T-helper 22 cell (primary cell): Measurements from ENCODE around the gene CDPF1.
"Not testable (repeated sequence)": the region's sequence is repeated elsewhere in the genome, so short reads cannot be mapped to it uniquely, and the experiment has no call there.

ENCODE experiments used
- DNase-seq: peaks from one replicate; pipeline ENCODE4 v3.0.0-alpha.2; 2020; ENCODE audit warnings: low read depth

The CDPF1 gene

GRCh38 chr22:46224898-46225290, 25.2 kb downstream of the CDPF1 start:
- DNase-seq, result no peak

DNA sequence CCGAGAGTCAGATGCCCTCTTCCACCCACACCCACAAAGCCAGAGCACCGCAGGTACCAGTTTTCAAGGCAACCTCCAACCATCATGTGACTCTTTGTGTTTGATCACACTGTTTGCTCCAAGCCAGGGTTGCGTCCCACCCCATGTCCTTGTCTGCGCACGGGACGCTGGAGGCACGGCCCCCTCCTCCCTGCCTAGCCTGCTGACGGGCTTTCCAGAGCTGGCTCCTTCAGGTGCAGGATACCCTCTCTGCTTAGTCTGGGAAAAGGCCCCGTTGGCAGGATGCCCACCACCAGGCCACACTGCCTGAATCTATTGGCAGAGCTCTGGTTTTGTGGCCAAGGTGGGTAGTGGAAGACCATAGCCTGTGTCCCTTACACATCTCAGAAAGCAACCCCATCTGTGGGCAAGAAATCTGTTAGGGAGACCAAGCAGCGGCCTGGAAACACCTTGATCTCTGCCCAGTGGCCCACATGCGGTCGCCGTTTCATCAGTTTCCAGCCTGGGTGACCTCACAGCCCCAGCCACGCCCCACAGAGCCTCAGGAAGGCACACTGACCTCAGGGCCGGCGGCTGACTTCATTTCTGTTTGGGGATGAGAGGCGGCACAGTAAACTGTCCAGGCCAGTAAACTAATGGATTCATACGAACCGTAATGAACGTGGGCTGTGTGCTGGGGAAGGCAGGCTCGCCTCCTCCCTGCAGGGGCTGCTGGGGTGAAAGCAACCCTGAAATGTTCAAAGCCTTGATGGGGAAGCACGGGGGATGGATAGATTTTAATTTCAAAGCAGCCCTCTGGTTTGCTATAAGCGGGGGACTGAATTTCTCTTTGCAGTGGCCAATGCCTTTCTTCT, 25.8 kb downstream of the CDPF1 start:
- no peak for DNase-seq

DNA sequence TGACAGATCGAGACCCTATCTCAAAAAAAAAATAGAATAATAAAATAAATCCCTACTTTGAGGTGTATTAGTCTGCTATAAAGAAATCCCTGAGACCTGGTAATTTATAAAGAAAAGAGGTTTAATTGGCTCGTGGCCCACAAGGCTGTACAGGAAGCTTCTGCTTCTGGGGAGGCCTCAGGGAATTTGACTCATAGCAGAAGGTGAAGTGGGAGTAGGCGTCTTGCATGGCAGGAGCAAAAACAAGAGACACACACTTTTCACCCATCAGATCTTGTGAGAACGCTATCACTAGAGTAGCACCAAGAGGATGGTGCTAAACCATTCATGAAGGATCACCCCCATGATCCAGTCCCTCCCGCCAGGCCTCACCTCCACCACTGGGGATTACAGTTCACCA, 29.2 kb downstream of the CDPF1 start:
- no peak for DNase-seq

DNA sequence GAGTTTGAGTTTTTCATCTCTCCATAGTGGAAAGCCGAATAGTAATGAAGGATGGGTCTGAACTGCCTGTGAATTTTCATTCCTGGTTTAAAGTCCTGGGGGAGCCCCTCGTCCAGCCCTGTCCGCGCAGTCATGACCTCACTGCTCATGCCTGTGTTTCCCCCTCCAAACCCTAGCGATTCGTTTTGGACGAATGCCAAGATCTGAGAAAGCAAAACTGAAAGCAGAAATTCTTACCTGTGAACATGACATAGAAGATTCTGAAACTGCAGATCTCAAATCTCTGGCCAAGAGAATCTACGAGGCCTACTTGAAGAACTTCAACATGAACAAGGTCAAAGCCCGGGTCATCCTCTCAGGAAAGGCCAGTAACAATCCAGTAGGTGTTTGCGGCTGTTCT, 30.5 kb downstream of the CDPF1 start:
- DNase-seq, result no peak

- no peak for DNase-seq
Observed at GRCh38 chr22:46214616-46215015, 35.5 kb downstream of the CDPF1 start.

DNA sequence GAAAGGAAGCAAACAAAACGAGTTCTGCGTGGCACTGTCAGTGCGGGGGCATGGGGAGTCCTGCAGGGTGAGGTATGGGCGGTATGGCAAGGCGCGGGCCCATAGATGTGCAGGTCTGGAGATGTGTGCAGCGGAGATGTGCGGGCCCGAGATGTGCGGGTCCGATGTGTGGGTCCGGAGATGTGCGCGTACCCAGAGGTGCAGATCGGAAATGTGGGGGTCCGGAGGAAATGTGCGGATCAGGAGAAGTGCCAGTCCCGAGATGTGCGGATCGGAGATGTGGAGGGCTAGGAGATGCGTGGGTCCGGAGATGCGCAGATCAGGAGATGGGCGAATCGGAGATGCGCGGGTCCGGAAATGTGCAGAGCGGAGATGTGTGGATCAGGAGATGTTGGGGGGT, 35.9 kb downstream of the CDPF1 start:
- DNase-seq, result no peak

GRCh38 chr22:46213052-46213451, 37.0 kb downstream of the CDPF1 start:
- DNase-seq, result no peak

GRCh38 chr22:46212195-46212594, 37.9 kb downstream of the CDPF1 start:
- no peak for DNase-seq

- DNase-seq, result no peak
Observed at GRCh38 chr22:46209262-46209661, 40.8 kb downstream of the CDPF1 start.

DNA sequence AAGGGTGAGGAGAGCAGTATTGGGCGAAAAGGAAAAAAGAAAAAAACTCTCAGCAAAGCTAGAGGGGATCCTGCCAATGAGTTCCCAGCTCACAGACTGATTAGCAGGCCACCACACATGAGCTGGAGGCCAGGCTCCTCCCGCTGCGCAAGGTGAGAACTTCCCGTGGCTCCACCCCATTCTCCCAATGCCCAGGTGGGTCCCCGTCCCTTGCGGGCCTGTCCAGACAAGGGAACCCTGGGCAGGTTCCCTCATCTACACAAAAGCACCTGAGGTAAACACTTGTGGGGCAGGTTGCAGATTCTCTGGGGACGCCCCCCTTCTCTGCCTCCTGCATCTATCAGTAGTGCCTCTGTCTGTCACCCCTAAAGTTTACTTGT, 46.5 kb downstream of the CDPF1 start:
- no peak for DNase-seq

DNA sequence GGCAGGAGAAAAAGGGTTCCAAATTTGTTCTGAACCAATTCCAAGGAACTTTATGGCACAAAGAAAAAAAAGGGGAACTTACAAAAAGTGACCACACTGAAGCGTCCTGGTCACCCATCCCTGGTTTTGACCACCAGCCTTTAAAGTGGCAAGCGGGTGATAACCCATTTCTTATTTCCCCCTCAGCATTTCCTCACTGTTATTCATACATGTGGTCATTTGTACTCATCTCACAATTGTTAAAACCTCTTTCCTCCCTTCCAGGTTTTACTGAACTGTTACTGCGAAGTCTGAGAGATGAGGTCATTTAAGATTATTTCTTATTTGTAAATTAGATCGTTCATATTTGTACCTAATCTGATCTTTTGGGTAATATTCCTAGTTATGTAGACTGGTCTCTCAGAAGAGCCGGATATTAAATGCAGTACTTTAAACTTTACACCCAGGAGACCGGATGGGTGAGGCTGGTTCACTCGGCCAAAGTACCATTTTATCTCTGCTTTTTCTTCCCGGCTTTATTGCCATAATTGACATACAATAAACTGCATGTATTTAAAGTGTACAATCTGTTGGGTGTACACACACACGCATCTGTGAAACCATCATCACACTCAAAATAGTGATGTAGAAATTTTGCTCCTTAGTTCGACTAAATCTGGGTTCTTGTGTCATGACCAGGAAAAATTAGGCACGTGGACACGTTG, 47.0 kb downstream of the CDPF1 start:
- DNase-seq, result no peak

DNA sequence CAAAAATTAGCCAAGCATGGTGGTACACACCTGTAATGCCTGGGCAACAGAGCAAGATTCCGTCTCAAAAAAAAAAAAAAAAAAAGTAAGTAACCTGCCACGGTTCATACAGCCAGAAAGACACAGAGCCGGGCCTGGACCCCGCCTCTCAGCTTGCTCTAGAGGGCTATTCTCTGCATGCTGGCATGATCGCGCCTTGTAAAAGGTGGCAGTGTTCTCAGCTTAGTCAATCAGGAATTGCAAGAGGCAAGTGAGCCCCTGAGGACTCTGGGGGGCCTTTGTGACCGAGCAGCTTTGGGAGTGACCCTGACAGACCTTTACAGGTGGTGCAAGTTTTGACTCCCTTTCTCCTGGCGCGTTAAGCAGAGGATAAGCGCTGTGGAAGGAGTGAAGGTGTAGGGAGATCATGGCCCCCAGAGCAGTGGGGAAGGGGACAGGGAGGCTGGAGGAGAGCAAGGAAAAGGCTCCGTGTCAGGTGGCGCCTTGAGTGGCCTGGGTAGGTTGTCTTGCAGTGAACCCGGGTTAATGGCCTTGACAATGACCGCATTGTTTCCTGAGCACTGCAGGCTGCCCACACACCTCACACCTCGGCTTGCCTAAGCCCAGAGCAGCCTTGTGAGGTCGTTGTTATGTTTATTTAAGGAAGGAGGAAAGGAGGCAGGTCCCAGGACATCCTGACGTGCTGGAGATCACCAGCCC, 48.9 kb downstream of the CDPF1 start:
- no peak for DNase-seq

DNA sequence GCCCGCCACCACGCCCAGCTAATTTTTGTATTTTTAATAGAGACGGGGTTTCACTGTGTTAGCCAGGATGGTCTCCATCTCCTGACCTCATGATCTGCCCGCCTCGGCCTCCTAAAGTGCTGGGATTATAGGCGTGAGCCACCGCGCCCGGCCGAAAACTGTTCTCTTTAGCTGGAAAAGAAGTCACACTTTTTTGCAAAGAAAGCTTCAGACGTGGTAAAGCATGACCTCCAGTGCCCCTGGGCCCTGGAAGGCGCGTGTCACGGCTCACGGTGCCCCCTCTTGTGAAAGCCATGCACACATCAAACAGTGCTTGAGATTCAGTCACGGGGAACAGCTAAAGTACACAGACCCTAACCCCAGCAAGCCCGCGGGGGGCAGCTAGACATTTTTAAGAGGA, 51.3 kb downstream of the CDPF1 start:
- DNase-seq, result not testable (repeated sequence)

DNA sequence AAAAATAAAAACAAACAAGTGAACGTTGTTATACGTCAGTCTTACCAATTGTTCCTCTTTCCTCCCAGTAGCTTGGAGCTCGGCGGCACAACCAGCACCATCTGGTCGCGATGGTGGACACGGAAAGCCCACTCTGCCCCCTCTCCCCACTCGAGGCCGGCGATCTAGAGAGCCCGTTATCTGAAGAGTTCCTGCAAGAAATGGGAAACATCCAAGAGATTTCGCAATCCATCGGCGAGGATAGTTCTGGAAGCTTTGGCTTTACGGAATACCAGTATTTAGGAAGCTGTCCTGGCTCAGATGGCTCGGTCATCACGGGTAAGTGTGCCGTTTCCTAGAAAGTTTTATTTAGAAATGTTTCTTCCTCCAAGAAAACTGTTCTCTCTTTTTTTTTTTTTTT, 51.8 kb downstream of the CDPF1 start:
- no peak for DNase-seq

DNA sequence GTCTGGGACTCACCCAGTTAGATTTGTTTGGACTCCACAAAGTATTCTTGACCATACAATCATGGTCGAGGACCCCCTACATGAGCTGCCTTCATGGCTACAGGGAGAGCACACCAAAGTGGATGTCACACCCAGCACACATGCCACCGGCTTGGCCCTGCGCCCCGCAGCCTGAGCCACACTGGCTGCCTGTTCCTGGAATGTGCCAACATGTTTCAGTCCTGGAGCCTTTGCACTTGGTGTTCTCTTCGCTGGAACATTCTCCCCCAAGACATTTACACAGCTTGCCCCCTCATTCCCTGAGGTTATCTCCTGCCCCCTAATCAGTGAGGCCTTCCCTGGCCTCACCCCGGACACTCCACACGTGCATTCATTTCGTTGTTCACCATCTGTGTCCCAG, 53.8 kb downstream of the CDPF1 start:
- no peak for DNase-seq

DNA sequence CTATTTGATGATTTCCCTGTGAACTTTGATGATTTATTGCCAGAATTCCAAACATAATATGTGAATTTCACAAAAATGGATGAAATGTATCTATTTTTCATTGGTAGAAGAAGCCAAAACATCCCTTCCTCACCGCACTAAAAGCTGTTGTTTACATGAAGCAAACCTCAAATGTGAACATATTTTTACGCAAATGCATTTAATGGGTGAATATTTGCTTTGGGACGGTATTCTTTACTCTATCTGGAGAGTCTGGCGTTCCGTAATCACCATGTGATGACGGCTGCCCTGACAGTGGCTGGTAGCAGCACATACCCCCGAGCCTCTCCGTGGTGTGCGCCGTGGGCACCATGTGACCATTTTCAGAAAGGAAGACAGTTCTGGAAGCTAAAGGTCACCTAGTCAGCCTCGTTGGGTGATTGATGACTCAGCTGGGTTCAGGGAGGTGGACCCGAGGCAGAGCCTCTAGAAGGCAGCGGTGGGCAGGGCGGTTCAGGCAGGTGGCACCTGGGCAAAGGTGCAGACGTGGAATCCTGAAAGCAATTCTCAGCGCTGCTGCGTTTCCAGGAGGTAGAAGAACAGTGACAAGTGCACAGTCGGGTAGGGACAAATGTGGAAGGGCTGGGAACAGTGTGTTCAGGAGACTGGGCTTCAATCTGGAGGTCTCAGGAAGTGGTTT, 54.5 kb downstream of the CDPF1 start:
- DNase-seq, result no peak
